Measurements from ENCODE around the gene LTA.

- no peak for TF ChIP-seq CTCF (IDR thresholded peaks at IDR 0.05)
- peak in 2 of 4 donors; percentile 53 to 74 for TF ChIP-seq POLR2A (IDR thresholded peaks at IDR 0.05)
Measured at GRCh38 chr6:31575335-31575901, 3.3 kb downstream of the LTA start, which contains the start of gene TNF.

Data from esophagus squamous epithelium (tissue), 4 donors.